ENCODE data around the gene BMF. TPM values are rescaled to one million over a fixed set of nuclear protein-coding genes. Genes with fewer than 3 reads are reported as not detected.
"Not testable (repeated sequence)": the region's sequence is repeated elsewhere in the genome, so short reads cannot be mapped to it uniquely, and the experiment has no call there.

BMF gene
- total RNA-seq, 1 donor from 2014 or later = 12.4 TPM

DNA sequence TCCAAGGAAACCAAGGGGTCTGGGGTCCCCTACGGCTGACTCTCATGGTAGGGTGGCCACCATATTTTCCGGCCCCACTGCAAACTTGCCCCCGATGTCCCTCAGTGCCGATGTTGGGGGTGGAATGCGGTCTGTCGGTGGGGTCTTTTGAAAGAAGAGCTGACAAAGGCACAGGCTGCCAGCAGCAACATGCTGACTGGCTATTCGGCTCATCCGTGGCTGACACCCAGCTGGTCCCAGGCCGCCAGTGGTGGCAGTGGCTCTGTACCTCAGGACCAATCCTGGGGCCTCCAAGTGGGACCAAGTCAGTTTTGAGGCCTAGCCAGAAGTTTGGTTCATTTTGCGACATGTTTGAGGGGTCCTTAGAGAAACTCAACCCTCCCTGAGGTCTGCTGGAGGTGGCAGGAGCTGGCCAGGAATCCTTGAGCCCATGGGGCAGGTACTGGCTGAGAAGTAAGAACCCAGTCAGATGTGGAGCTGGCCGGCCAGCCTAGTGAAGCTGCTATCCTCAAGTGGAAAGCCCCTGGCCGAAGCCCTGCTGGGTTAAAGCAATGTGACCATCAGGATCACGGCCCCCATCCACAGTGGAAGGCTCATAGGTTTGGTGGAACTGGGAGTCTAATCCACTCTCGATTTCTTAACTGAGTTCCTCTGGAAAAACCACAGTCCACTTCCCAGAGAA is 17.8 kb downstream of the BMF start:
- intact Hi-C loops (cut with micrococcal nuclease) = no loop called here

DNA sequence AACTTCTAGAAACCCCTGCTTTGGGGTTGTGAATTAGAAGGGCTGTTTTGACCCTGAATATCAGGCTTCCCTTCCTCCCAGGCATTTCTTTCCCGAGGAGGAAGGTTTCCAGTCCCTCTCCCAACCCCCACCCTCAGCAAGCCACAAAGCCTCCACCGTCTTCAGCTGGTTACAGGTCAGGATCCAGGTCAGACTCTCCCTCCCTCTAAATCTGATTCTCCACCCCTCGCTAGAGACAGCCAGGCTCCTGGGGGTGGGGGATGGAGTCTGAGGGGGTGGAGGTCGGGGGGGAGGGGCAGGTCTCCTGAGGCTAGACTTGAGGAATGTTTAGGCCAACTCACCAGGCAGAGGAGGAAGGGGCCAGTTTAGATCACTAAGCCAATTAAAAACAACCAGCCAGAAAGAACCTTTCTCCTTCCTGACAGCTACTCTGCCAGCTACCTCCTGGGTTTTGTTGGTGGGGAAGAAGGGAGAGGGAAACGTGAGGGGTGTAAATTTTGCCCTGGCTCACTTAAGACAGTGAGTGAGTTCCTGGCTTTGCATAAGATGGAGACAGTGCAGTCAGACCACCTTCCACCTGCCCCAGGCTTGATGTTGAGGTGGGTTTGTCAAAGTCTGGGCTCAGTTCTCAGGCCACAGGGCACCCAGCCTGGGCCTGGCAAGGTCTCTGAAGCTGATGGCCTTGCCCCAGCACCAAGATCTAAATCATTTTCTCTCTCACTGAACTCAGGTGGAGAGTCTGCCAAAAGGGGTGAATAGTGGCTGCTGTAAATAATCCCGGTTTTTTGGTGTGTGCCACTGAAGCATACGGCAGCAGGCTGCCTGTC is 19.5 kb downstream of the BMF start:
- intact Hi-C loops (cut with micrococcal nuclease) = no loop called here

DNA sequence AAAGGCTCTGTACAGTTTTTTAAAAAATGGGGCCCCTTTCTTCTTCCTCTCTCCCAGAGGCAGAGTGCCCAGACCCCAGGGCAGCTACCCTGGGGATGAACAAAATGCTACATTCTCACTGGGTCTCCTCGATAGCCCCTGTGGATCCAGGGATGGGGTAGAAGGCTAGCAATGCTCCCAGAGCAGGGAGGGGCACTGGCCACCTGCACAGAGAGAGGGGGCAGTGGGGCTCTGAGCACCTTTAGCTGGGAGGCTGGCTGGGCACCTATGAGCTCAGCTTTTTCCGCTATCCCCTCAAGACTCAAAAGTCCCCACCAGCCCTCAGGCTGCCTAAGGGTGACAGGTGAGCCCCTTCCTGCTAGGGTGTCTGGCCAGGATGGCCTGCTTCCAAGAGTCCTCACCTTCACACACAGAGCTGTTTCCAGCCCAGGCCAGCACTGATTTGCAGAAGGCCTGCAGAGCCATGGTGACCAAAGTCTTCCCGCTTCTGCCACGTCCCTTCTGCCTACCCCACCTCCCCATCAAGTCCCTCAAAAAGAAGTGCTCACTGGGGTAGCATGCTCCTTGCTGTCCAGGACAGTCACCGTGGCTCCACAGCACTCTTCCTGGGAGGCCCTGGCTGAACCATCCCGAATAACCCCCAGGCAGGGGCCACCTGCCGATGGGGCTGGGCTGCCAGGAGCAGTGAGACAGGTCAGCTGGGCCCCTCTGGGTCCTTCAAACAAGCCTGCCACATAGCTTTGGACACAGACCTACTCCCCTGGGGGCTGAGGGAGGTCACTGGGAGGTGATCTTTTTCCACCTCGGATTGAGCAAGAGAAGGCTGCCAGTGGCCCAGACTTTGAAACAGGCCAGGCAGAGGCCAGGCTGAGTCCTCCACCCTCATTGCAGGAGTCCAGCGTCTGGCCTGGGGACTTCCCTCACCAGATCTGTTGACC is 20.4 kb downstream of the BMF start:
- intact Hi-C loops (cut with micrococcal nuclease) = no loop called here

DNA sequence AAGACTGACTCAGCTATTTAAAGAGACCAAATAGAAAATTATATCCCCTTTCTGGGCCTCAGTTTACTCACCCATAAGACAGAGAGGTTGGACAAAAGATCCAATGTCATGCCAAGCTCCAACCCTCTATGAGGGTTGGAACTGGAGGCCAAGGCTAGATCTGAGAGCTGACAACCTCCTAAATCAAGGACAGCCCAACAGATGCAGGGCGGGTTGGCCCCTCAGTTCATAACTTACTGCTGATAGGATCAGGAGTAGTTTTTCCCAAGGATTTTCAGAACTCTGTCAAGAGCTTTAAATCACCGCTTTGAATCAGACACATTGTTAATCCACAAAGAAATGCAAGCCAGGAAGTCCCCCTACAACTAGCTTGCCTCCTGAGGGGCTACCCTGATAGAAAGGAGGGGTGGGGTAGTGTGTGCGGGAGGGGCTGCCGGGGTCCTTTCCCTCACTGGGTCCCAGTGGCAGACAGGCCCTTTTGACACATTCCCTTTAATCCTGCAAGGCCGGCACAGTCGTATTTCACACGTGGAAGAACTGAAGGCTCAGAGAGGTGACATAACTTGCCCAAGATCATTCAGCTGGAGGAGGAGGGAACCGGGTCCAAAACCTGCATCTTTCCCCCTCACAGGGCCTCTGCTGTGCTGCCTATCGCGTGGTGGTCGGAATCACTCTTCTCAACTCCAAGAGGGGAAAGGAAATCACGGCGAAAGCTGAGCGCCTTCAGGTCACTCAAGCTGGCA is 21.4 kb downstream of the BMF start:
- intact Hi-C loops (cut with micrococcal nuclease) = no loop called here

DNA sequence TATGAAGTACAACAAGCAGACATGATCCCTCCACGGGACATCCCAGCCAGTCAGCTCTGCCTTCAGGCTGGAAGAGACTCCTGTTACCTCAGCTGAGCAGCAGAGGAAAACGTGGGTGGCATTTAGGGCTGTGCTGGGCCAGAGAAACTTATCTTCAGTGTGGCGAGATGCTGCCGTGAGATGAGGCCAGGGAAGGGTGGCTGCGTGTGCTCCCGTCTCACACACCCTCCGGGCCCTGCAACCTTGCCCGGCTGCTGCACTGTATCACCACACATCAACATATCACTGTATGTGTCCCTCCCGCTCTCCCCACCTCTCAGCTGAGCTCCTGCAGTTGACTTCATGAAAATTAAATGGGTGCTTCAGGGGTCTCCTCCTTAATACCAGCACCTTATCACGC is 23.4 kb downstream of the BMF start:
- intact Hi-C loops (cut with micrococcal nuclease) = no loop called here

DNA sequence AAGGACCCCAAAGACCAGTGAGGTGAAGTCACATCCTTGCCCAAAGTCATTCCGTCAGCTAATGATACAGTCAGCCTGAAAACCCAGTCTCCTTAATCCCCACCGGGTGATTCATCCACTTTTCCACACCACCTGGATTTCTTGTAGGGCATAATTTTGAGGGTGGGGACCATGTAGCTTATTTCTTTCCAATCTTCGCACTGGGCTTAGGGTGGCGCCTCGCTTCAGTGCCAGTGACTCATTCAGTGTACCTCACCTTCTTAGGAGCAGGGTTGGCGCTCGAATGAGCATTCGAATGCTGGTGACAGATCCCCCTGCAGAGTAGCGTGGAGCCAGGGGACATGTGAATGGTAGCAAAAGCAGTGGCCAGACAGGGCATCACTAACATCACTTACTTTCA is 24.0 kb downstream of the BMF start:
- intact Hi-C loops (cut with micrococcal nuclease) = no loop called here

DNA sequence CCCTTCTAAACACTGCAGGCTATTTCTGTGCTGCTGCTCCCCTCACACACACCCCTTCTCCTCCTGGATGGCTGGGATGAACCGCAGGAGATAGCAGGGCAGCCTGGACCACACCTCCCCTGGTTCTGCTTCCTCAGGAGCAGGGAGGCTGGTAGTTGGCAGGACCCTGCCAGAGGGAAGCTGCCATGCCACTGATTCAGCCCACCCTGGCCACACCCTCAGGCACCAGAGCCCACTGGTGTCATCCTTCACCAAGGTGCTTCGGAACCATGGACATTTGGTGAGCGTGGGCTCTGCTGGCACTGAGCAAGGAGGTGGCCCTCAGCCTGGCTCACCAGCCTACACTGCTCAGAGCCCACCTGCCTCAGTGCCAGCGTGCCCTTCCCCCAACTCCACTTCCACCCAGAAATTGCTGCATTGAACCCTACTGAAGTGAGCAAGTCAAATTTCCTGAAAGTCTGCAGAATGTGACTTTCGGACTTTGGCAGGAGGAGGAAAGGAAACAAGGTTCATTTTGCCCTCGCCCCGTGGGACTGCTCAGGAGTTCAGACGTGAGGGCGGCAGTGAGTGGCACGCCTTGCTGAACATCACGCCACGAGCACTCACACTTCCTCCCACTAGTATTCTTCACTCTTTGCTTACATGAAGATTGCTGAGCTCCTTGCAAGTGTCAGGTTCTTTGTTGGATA is 26.3 kb downstream of the BMF start:
- intact Hi-C loops (cut with micrococcal nuclease) = no loop called here

DNA sequence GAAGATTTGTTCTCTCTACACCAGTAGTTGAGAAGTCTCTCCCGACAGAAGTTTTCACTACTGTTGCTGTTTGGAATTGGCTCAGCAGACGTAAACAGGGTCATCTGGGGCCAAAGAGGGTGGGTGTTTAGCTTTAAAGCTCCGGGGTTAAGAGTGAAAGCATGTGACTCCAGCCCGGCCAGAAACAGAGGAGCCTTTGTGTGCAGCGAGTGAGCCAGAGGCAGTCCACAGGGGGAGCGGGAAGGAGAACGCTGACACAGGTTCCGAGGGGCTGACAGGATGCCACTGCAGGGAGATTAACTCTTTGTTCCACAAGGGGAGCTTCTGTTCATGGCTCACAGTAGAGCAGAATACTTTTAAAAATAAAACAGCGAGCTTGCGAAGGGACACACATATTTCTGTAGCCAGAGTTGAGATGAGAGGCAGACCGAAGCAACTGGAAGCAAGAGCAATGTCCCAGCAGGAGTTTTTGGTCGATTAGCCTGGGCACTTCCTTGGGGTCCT is 26.9 kb downstream of the BMF start:
- intact Hi-C loops (cut with micrococcal nuclease) = no loop called here

DNA sequence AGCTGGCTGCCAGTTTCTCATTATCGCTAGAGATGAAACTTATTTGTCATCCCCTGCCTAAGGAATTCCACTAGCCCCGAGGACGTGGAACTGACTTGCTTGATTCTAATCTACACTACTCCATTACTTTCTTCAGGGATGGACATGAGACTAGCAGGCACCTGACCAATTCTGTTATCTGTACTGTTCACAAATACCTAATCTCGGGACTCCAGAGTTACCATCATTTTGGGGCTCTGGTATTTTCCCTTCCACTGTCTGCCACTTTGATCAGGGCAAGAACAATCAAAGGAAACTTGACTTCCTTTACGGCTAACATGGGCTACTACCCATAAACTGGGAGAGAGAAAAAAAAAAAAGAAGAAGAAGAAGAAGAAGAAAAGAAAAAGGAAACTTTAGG is 27.8 kb downstream of the BMF start:
- intact Hi-C loops (cut with micrococcal nuclease) = no loop called here

DNA sequence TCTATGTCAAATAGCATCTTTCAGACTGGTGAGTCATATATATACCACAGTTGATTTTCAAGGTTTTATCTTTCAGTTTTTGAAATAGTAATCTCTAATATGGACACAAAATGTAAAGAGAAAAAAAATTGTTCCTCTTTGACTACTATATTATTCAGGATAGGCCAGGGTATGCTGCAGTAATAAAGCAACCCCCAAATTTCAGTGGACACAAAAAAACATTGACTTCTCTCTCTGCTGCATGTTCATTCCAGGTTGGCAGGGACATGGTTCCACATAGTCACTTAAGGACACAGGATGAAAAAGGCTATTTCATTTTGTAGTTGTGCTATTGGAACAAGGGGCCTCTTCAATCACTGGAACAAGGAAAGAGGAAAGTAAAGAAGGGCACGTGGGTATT is 28.6 kb downstream of the BMF start:
- intact Hi-C loops (cut with micrococcal nuclease) = no loop called here

DNA sequence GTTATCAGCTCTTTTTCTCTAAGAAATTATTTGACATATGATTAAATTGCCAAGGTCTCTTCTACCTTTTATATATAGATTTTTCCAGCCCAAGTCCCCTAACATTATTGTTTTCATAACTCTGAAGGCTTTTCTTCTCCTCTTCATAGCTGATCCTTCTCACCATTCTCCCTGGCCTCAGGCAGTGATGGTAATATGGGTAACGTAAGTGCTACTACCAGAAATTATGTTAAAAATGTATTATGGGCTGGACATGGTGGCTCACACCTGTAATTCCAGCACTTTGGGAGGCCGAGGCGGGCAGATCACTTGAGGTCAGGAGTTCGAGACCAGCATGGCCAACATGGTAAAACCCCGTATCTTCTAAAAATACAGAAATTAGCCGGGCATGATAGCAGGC is 29.2 kb downstream of the BMF start:
- intact Hi-C loops (cut with micrococcal nuclease) = no loop called here

DNA sequence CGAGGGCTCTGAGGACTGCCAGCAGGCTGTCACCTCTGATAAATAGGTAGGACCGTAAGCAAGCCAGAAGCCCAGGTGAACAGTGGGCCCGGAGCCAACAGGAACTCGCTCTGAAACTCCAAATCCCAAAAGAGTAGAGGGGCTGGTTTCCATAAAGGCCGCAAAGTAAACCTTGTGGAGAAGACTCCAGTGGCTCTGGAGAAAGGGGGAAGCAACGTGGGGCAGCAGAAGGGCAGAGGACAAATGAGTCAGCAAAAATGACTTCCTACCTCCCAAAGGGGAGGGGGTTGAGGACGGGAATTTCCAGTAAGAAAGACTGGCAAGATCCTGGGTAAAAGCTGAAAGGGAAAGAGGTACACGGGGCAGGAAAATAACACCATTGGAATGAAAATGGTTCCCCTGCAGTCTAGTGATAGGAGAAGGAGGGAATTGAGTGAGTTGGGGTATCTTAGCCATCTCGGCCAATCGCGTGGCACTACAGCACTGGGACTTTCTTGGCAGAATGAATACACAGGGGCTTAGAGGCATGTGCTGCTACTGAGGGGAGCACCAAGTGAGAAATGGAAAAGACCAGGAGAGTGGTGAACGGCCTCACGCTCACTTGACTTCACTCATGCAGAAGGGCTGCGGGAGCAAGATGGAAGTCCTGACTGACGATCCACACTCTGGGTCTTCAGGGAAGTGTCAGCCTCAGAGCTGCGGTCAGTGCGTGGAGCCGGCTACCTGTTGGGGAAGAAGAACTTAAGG is 33.2 kb downstream of the BMF start:
- intact Hi-C loops (cut with micrococcal nuclease) = no loop called here

DNA sequence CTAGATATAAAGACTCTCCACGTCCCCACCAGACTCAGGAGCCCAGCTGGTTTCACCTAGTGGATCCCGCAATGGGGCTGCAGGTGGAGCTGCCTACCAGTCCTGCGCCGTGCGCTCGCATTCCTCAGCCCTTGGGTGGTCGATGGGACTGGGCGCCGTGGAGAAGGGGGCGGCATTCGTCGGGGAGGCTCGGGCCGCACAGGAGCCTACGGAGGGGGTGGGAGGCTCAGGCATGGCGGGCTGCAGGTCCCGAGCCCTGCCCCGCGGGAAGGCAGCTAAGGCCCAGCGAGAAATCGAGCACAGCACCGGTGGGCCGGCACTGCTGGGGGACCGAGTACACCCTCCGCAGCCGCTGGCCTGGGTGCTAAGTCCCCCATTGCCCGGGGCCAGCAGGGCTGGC is 34.0 kb downstream of the BMF start:
- intact Hi-C loops (cut with micrococcal nuclease) = not testable (repeated sequence)

DNA sequence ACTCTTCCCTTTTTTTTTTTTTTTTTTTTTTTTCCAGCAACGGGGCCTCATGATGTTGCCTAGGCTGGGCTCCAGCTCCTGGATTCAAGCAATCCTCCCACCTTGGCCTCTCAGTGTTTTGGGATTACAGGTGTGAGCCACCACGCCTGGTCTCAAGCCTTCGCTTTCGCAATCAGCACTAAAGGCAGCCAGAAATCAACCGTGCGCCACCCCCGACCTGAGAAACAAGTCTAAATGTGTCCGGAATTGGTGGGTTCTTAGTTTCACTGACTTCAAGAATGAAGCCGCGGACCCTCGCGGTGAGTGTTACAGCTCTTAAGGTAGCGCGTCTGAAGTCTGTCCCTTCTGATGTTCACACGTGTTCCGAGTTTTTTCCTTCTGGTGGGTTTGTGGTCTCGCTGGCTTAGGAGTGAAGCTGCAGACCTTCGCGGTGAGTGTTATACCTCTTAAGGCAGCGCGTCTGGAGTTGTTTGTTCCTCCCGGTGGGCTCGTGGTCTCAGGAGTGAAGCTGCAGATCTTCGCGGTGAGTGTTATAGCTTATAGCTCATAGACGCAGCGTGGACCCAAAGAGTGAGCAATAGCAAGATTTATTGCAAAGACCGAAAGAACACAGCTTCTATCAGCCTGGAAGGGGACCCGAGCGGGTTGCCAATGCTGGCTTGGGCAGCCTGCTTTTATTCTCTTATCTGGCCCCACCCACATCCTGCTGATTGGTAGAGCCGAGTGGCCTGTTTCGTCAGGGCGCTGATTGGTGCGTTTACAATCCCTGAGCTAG is 34.8 kb downstream of the BMF start:
- intact Hi-C loops (cut with micrococcal nuclease) = not testable (repeated sequence)

DNA sequence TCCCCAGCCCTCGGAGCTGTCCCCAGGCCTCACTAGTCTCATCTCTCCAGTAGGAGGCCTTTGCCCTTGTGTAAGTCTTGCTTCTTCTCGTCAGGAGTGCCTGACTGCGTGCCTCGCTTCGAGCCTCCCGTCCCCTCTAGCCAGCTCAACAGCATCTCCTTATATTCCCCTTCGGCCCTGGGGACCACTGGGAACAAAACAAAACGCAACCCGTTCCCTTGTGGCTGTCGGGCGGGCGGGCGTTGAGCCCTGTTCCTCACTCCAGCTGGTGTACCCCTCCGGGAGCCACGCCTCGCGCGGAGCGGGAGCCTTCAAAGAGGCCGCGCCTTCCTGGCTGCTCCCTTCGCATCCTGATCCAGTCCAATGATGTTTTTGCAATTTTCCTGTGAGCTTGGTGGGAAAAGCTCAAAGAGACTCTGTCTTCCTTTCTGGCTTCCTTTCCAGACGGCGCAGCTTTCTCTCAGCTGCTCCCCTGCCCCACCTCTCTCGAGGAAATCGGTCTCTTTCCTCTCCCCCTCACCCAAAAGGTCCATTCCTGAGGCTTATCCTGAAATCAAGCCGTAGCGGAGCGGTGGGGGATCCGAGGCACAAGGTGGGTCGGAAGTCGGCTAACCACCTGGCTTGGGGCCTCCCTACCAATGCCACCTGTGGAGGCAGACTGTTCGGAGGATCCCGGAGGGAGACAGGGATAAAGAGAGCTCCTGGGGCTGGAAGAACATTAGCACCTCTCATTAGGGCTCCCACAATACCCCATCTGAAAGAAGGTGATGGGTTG is 36.3 kb downstream of the BMF start:
- intact Hi-C loops (cut with micrococcal nuclease) = no loop called here

DNA sequence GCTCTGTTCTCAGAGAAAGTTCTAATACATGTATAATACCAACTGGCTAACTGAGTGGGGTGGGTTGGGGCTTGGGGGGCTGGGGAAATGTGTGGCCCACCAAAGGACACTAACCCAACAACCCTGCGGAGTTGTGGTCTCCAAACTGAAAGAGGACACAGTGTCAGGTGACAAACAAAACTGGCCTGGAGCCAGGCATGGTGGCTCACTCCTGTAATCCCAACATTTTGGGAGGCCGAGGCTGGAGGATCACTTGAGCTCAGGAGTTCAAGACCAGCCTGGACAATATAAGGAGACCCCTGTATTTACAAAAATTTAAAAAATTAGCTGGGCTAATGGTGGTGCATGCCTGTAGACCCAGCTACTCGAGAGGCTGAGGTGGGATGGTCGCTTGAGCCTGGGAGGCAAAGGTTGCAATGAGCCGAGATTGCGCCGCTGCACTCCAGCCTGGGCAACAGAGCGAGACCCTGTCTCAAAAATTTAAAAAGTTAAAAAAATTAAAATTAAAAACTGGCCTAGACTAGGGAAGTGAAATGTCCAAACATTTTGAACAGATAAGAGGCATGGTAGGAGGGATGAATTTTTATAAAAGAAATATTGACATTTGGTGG is 38.0 kb downstream of the BMF start:
- intact Hi-C loops (cut with micrococcal nuclease) = no loop called here

DNA sequence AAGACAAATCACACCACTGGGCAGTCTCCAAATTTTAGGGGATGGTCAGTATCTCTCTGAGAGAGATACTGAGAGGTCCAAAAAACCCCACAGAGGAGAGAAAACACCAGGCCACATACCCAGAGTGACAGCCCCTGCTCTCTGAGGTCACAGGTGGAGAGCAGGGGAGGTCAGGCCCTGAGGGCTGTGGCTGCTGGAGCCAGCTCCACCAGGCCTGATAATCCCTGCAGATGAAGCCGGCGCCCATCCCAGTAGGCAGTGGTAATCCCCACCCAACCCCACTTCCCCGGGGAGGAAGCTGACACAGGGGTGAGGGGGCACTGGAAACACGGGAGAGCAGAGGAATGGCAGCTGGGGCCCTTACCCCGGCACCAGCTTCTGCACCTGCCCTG is 38.5 kb downstream of the BMF start:
- intact Hi-C loops (cut with micrococcal nuclease) = no loop called here
